K562 (cell line): Measurements from ENCODE around the gene DPH1. TPM values are rescaled to one million over a fixed set of nuclear protein-coding genes. Genes with fewer than 3 reads are reported as not detected.

Experiments used
- ATAC-seq: fragments of 200-7000 bp; cut with Tn5 transposase; 3 replicates; pipeline ENCODE4 v1.9.1; 2020; ENCODE audit warnings: moderate library complexity
- BruUV-seq: library from RNA; stranded (reverse); fragments of 400-500 nt; replicated peaks from 2 replicates; lab custom pipeline; 2021; lab: Mats Ljungman, UMichigan
- CTCF ChIA-PET: fragments of 300-600 bp; formaldehyde crosslinking; extraction: SDS; loops from one replicate; lab custom pipeline; 2021; ENCODE audit warnings: low intra/inter-chr PET ratio; lab: Yijun Ruan, JAX
- POLR2A ChIA-PET: fragments of 300-600, 350-650 bp; sonication (Branson Sonifier 250); formaldehyde crosslinking; extraction: SDS; loops from one replicate; lab custom pipeline; 2021; ENCODE audit warnings: antibody characterized with exemption, inconsistent platforms; lab: Yijun Ruan, JAX
- DNase-seq, 4 experiments: peaks; one replicate each; pipeline versions ENCODE4 v3.0.0 to v3.0.0-alpha.2; 2011 to 2018; ENCODE audit warnings: low spot score in 3 of 4, mixed read lengths in 3 of 4; ENCODE audit errors: extremely low read depth in 1 of 4
- FAIRE-seq: peaks from 2 replicates; lab custom pipeline; 2011; peaks lifted over from hg19 to GRCh38; lab: Jason Lieb, UNC
- H2AFZ ChIP-seq: 2 replicates; pipeline ENCODE4 v1.6.0; 2011; ENCODE audit warnings: low read depth, low read length, control low read depth, inconsistent platforms
- H3K27ac ChIP-seq: fragments of 200-600 bp; 3 replicates; pipeline ENCODE4 v1.8.0; 2011; ENCODE audit warnings: low read depth, mild to moderate bottlenecking, control low read depth, inconsistent platforms, low read length, moderate library complexity, mixed read lengths; ENCODE audit errors: extremely low read depth
- H3K27me3 ChIP-seq, 2 experiments: fragments of 300-600 bp in 1 of 2; 2 replicates in 1 of 2; 3 replicates in 1 of 2; pipeline versions ENCODE4 v1.6.0 to v1.8.0; 2011; ENCODE audit warnings: inconsistent platforms in 2 of 2, low read length in 2 of 2, mild to moderate bottlenecking in 1 of 2, mixed read lengths in 1 of 2, moderate library complexity in 1 of 2; ENCODE audit not compliant: control insufficient read depth in 2 of 2, insufficient read depth in 2 of 2
- H3K36me3 ChIP-seq: fragments of 300-600 bp; 3 replicates; pipeline ENCODE4 v1.8.0; 2011; ENCODE audit warnings: mild to moderate bottlenecking, low read length, inconsistent platforms; ENCODE audit not compliant: control insufficient read depth, insufficient read depth
- H3K4me1 ChIP-seq, 2 experiments: fragments of 200-600 bp in 1 of 2; replicated peaks in 1 of 2; 2 replicates in 1 of 2; 3 replicates in 1 of 2; pipeline versions ENCODE4 v1.5.1 to v1.8.0; 2011; ENCODE audit warnings: inconsistent platforms in 2 of 2, low read length in 2 of 2, mild to moderate bottlenecking in 1 of 2, mixed read lengths in 1 of 2, moderate library complexity in 1 of 2; ENCODE audit not compliant: control insufficient read depth in 2 of 2, insufficient read depth in 2 of 2
- H3K4me2 ChIP-seq: 2 replicates; pipeline ENCODE4 v1.6.1; 2011; ENCODE audit warnings: low read length, control low read depth, inconsistent platforms, mixed read lengths; ENCODE audit not compliant: insufficient read depth
- H3K4me3 ChIP-seq: fragments of 200-600 bp; sonication (generic), shearing (Covaris generic); 2 replicates; pipeline ENCODE4 v1.5.1; 2016; ENCODE audit warnings: control low read depth, inconsistent platforms
- H3K79me2 ChIP-seq: fragments of 200-600 bp; 3 replicates; pipeline ENCODE4 v1.8.0; 2011; ENCODE audit warnings: low read length, inconsistent platforms; ENCODE audit not compliant: control insufficient read depth, insufficient read depth
- H3K9ac ChIP-seq, 2 experiments: 2 replicates each; pipeline versions ENCODE4 v1.6.0 to v1.6.1; 2011; ENCODE audit warnings: low read depth in 2 of 2, low read length in 2 of 2, control low read depth in 1 of 2, inconsistent platforms in 1 of 2, mild to moderate bottlenecking in 1 of 2, mixed read lengths in 1 of 2; ENCODE audit not compliant: insufficient read depth in 1 of 2
- H3K9me1 ChIP-seq: one replicate; pipeline ENCODE4 v1.6.0; 2011; ENCODE audit warnings: inconsistent platforms, mild to moderate bottlenecking, low read length, moderate library complexity; ENCODE audit not compliant: control insufficient read depth, insufficient read depth
- H3K9me3 ChIP-seq: replicated peaks from 2 replicates; pipeline ENCODE4 v1.5.1; 2011; ENCODE audit warnings: low read depth, low read length, inconsistent platforms; ENCODE audit not compliant: control insufficient read depth, insufficient read depth
- H4K20me1 ChIP-seq: replicated peaks from 2 replicates; pipeline ENCODE4 v1.6.1; 2011; ENCODE audit warnings: low read length, inconsistent platforms, mixed read lengths; ENCODE audit not compliant: control insufficient read depth, insufficient read depth
- ARHGAP35 ChIP-seq: fragments of 450-650 bp; IDR thresholded peaks from 2 replicates; pipeline ENCODE4 v1.6.1; 2018; ENCODE audit not compliant: partially characterized antibody
- BCOR ChIP-seq: fragments of 450-650 bp; IDR thresholded peaks from 2 replicates; pipeline ENCODE4 v1.6.1; 2016
- C11orf30 ChIP-seq: fragments of 450-650 bp; IDR thresholded peaks from 2 replicates; pipeline ENCODE4 v1.6.1; 2016; ENCODE audit warnings: low read depth, mild to moderate bottlenecking
- CTBP1 ChIP-seq: fragments of 450-650 bp; IDR thresholded peaks from 2 replicates; pipeline ENCODE4 v1.6.1; 2016; ENCODE audit warnings: borderline replicate concordance
- EGR1 ChIP-seq: fragments of 450-650 bp; conservative IDR thresholded peaks from 2 replicates; pipeline ENCODE4 v1.6.1; 2017; ENCODE audit warnings: mild to moderate bottlenecking
- ETV1 ChIP-seq: fragments of 450-650 bp; conservative IDR thresholded peaks from 2 replicates; pipeline ENCODE4 v1.6.1; 2016; ENCODE audit warnings: missing genetic modification characterization, control low read depth, low read depth, missing compliant biosample characterization
- GABPB2 ChIP-seq: fragments of 250-450 bp; sonication (Bioruptor Pico); conservative IDR thresholded peaks from 2 replicates; pipeline ENCODE4 v1.5.1; 2021; ENCODE audit warnings: mild to moderate bottlenecking
- LARP7 ChIP-seq: fragments of 450-650 bp; IDR thresholded peaks from 2 replicates; pipeline ENCODE4 v1.6.1; 2016
- NCOA6 ChIP-seq: fragments of 450-650 bp; IDR thresholded peaks from 2 replicates; pipeline ENCODE4 v1.6.1; 2017; ENCODE audit warnings: mild to moderate bottlenecking
- PHB2 ChIP-seq: fragments of 450-650 bp; IDR thresholded peaks from 2 replicates; pipeline ENCODE4 v1.6.1; 2017; ENCODE audit warnings: low read depth
- RAD21 ChIP-seq, 2 experiments: fragments of 250-450 bp in 1 of 2; fragments of 450-650 bp in 1 of 2; sonication (Bioruptor Pico) in 1 of 2; formaldehyde crosslinking in 1 of 2; IDR thresholded peaks in 1 of 2; conservative IDR thresholded peaks in 1 of 2; 2 replicates each; pipeline versions ENCODE4 v1.4.0 to v1.8.0; 2020 to 2022; ENCODE audit warnings: mild to moderate bottlenecking in 2 of 2, moderate library complexity in 1 of 2
- SAP30 ChIP-seq: fragments of 200-600 bp; sonication (generic); IDR thresholded peaks from 2 replicates; pipeline ENCODE4 v1.6.1; 2012; ENCODE audit warnings: borderline replicate concordance, low read depth, mild to moderate bottlenecking, moderate library complexity, low read length, control low read depth, inconsistent platforms; ENCODE audit not compliant: insufficient read depth, poor library complexity, severe bottlenecking
- SMARCB1 ChIP-seq: IDR thresholded peaks from 2 replicates; pipeline ENCODE4 v1.6.1; 2011; ENCODE audit warnings: improper control_type of control experiment, low read depth; ENCODE audit not compliant: insufficient read length
- SRSF1 ChIP-seq: fragments of 200-400 bp; formaldehyde crosslinking; IDR thresholded peaks from 2 replicates; pipeline ENCODE4 v1.6.1; 2017; ENCODE audit warnings: mild to moderate bottlenecking, low read depth, low read length, moderate library complexity
- ZNF263 ChIP-seq: sonication (generic); formaldehyde crosslinking; IDR thresholded peaks from 2 replicates; pipeline ENCODE4 v1.8.0; 2022; ENCODE audit warnings: mild to moderate bottlenecking, missing genetic modification reagents, borderline replicate concordance
- WGBS: fragments of 100-300 bp; shearing (Covaris generic); methylation state at CpG from one replicate; pipeline ENCODE4 v1.1.6; 2016; ENCODE audit warnings: low coverage, mixed read lengths; ENCODE audit not compliant: insufficient coverage; ENCODE audit errors: missing lambda C conversion rate; 5-methylcytosine and 5-hydroxymethylcytosine counted together
- in situ Hi-C: fragments of 300-500 bp; cut with MboI; formaldehyde crosslinking; loops from 4 replicates; pipeline ENCODE4 v1.15.0; 2018; ENCODE audit warnings: inconsistent platforms, mixed read lengths
- intact Hi-C: fragments of 100-400 bp; cut with micrococcal nuclease; formaldehyde crosslinking; loops from 2 replicates; pipeline ENCODE4 v1.14.2; 2022
- polyA plus RNA-seq, 8 experiments: library from polyadenylated mRNA; depleted of rRNA in 4 of 8; stranded (reverse) in 5 of 8; unstranded in 3 of 8; fragments of >200 nt; fragmentation: Nextera tagmentation in 2 of 8; fragmentation: Illumina TruSeq in 1 of 8; extraction: Ambion mirVana in 2 of 8; extraction: Trizol in 1 of 8; gene quantifications; 2 replicates each; pipeline versions ENCODE4 v1.2.1 to v1.2.3, GENCODE V29; 2011 to 2014; ENCODE audit warnings: inconsistent platforms in 1 of 8, missing spikeins in 1 of 8
- total RNA-seq, 7 experiments: library from RNA; depleted of rRNA in 6 of 7; stranded (reverse); fragments of >200 nt in 6 of 7; fragmentation: Illumina TruSeq in 2 of 7; extraction: Trizol in 2 of 7; gene quantifications; 2 replicates each; pipeline versions ENCODE4 v1.2.1 to v1.2.3, GENCODE V29; 2011 to 2021; ENCODE audit warnings: low replicate concordance in 1 of 7
- TF ChIP-seq, protein P1 (sequence below), 3 experiments: IDR thresholded peaks in 2 of 3; conservative IDR thresholded peaks in 1 of 3; 2 replicates each; pipeline ENCODE4 v1.5.1; 2011 to 2012; ENCODE audit warnings: low read length in 3 of 3, mild to moderate bottlenecking in 3 of 3, control low read depth in 2 of 3, improper control_type of control experiment in 1 of 3, inconsistent platforms in 1 of 3, low read depth in 1 of 3, mixed read lengths in 1 of 3, moderate library complexity in 1 of 3; ENCODE audit not compliant: insufficient read depth in 2 of 3
- TF ChIP-seq, protein P2 (sequence below): fragments of 450-650 bp; IDR thresholded peaks from 2 replicates; pipeline ENCODE4 v1.6.1; 2016

DPH1 gene
- total and polyA plus RNA-seq, 9 of the 15 experiments (the other 6 are each of a cell fraction or from before 2014, with no cell fraction given), result 0.42 to 40.6 (median 20.2) TPM

GRCh38 chr17:2025220-2025621 is 4.7 kb upstream of the DPH1 start, which contains the start of gene RTN4RL1 (continued):
- no peak for TF ChIP-seq GABPB2
- peak; percentile 63; the same call in 1 of the 2 replicates for TF ChIP-seq ZNF263 (CRISPR knock-in tag)
- no peak for TF ChIP-seq NCOA6
- peak; percentile 83 for TF ChIP-seq EGR1
- TF ChIP-seq PHB2, result no peak
- no peak for TF ChIP-seq LARP7
- TF ChIP-seq SAP30, result no peak

GRCh38 chr17:2025622-2026309 is 4.2 kb upstream of the DPH1 start:
- Histone ChIP-seq H3K4me1 (peaks cover 6 to 44% of the 10 kb centered on the region in 2 experiments; a peak in 3 of 5 replicates), H3K79me2 (peaks cover 8% of the 10 kb centered on the region; the same call in 2 of the 3 replicates), H3K27ac (no peak overlapping the region), H3K9me3 (no peaks in the 10 kb centered on the region), H3K4me2 (peak overlapping the region; percentile 62), H3K9ac (peak overlapping the region in 1 of 2 experiments; percentile 26; a peak in 1 of 4 replicates), H3K4me3 (peak overlapping the region; percentile 38), H4K20me1 (peaks cover 2% of the 10 kb centered on the region; the same call in 1 of the 2 replicates), H3K9me1 (no peaks in the 10 kb centered on the region), H2AFZ (peak overlapping the region; percentile 70), H3K36me3 (no peaks in the 10 kb centered on the region), H3K27me3 (peaks cover 0 to 29% of the 10 kb centered on the region in 2 experiments; a peak in 2 of 5 replicates)
- DNase-seq (peak; percentile 48 to 59 (median 53)), FAIRE-seq (no peak), ATAC-seq (peak; percentile 18)
- intact Hi-C loops, result no loop called here
- 17% methylated on average over 12 of the region's 55 CpGs for WGBS
- CTCF ChIA-PET, result interaction anchor here (1.3 kb wide), 1 partner anchor 117 kb away, joined by 4 read pairs; no protein-coding TSS in a partner anchor
- BruUV-seq, result no TSS peak
- in situ Hi-C loops, result no loop called here
- POLR2A ChIA-PET, result interaction anchor here (0.8 kb wide), 1 partner anchor 13 kb away, joined by 4 read pairs; no protein-coding TSS in a partner anchor
- no peak for TF ChIP-seq ARHGAP35
- TF ChIP-seq, protein P1, sequence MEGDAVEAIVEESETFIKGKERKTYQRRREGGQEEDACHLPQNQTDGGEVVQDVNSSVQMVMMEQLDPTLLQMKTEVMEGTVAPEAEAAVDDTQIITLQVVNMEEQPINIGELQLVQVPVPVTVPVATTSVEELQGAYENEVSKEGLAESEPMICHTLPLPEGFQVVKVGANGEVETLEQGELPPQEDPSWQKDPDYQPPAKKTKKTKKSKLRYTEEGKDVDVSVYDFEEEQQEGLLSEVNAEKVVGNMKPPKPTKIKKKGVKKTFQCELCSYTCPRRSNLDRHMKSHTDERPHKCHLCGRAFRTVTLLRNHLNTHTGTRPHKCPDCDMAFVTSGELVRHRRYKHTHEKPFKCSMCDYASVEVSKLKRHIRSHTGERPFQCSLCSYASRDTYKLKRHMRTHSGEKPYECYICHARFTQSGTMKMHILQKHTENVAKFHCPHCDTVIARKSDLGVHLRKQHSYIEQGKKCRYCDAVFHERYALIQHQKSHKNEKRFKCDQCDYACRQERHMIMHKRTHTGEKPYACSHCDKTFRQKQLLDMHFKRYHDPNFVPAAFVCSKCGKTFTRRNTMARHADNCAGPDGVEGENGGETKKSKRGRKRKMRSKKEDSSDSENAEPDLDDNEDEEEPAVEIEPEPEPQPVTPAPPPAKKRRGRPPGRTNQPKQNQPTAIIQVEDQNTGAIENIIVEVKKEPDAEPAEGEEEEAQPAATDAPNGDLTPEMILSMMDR (IDR thresholded peaks at IDR 0.05 in 2 of 3, conservative IDR thresholded peaks at IDR 0.05 in 1 of 3; ENCODE audit: insufficient read depth in 2 of 3, low read depth in 1 of 3, low read length in 3 of 3), result peak; percentile 54 to 59 (median 56)
- TF ChIP-seq C11orf30, result no peak
- TF ChIP-seq SMARCB1, result no peak
- TF ChIP-seq BCOR, result no peak
- 0 out of 2 replicates have a peak, but pooled peaks have one; percentile 8 for TF ChIP-seq CTBP1
- TF ChIP-seq, protein P2, sequence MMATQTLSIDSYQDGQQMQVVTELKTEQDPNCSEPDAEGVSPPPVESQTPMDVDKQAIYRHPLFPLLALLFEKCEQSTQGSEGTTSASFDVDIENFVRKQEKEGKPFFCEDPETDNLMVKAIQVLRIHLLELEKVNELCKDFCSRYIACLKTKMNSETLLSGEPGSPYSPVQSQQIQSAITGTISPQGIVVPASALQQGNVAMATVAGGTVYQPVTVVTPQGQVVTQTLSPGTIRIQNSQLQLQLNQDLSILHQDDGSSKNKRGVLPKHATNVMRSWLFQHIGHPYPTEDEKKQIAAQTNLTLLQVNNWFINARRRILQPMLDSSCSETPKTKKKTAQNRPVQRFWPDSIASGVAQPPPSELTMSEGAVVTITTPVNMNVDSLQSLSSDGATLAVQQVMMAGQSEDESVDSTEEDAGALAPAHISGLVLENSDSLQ, result peak; percentile 72
- TF ChIP-seq ETV1, result no peak
- TF ChIP-seq SRSF1, result no peak
- TF ChIP-seq RAD21 (CRISPR knock-in tag; conservative IDR thresholded peaks at IDR 0.05 in 1 of 2, IDR thresholded peaks at IDR 0.05 in 1 of 2), result peak; percentile 57 to 67
